ENCODE measurements around the gene RBM22.
A peak's percentile ranks its signal among the peaks of the same experiment; 100 is the strongest.

Gene RBM22

GRCh38 chr5:150672237-150672883, 28.5 kb downstream of the RBM22 start:
- DNase-seq (ENCODE audit: low read depth) = no peak

GRCh38 chr5:150671509-150672236, 29.2 kb downstream of the RBM22 start:
- no peak for DNase-seq (ENCODE audit: low read depth)

- no peak for DNase-seq (ENCODE audit: low read depth)
These were observed 29.9 kb downstream of the RBM22 start for GRCh38 chr5:150670948-150671310.

- no peak for DNase-seq (ENCODE audit: low read depth)
These were observed 30.5 kb downstream of the RBM22 start for GRCh38 chr5:150670275-150670947.

DNA sequence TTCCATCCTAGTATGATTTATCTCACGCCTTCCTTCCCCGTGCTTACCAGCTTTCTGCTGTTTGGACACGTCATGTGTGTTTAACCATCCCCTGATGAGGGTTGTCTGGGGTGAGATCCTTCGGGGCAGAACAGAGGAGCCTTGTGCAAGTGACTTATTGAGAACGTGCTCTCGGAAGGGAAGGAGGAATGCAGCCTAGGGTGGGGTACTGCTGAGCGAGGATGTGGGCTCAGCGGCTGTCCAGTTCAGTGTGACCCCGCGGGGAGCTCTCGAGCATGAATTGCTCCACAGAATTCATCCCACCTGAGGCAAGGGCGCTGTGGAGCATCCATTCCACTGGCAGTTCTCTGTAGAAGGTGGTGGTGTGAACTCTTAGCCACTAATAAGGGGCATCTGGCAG, 35.8 kb downstream of the RBM22 start:
- no peak for DNase-seq (ENCODE audit: low read depth)

DNA sequence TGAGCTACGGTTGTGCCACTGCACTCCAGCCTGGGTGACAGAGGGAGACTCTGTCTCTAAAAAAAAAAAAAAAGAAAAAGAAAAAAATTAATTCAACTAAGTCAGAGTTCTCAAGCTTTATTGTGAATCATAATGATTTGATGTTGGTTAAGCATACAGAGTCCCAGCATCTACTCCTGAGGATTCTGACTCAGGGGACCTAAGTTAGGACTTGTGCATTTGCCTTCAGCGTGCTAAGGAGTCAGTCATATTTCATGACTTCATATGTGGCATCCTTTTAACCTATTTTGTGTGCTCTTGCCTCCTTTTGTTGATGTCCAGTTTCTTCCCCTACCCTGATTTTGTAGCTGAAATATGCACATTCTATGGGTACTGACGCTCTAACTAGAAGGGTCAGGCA, 36.9 kb downstream of the RBM22 start:
- DNase-seq (ENCODE audit: low read depth) = no peak

- no peak for DNase-seq (ENCODE audit: low read depth)
These were observed 37.9 kb downstream of the RBM22 start for GRCh38 chr5:150662731-150663516.

DNA sequence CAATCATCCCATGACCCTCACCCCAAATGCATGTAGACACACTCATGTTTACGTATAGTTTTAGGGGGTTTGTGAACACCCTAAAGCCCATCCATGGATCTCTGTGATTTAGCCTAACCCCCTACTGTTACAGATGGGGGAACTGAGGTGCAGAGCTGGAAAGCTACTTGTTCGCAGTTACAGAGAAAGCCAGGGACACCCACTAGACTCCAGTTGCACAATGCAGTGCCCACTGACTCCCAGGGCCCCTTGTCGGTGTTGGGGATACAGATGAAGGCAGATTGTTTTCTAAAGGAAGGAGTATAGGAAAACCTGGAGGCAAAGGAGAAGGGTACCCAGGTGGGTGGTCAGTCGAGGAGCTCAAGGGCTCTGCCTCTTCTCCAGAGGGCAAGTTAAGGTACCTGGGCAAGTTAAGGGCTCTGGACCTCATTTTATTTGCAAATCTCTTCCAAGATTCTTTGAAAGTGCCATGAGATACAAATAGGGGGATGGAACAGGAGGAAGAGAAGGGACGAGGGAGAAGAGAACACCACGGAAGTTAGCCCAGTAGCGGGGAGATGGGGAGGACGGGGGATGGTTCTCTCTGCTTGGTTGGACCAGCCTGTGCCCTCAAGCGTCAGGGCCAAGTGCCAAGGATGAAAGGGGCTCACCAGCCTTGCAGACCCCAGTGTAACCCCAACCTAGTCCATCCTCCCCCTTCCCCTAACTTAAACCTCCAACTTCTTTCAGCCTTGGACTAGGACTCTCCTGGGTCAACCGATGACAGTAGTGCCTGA, 38.9 kb downstream of the RBM22 start:
- no peak for DNase-seq (ENCODE audit: low read depth)

- no peak for DNase-seq (ENCODE audit: low read depth)
These were observed 39.8 kb downstream of the RBM22 start, which contains the start of gene MYOZ3 for GRCh38 chr5:150661086-150661485. Gene MYOZ3, plus strand, starts transcription at chr5:150661251. Its CDS starts 1,691 bp downstream, at chr5:150662942.

GRCh38 chr5:150660108-150660831, 40.6 kb downstream of the RBM22 start:
- no peak for DNase-seq (ENCODE audit: low read depth)

DNA sequence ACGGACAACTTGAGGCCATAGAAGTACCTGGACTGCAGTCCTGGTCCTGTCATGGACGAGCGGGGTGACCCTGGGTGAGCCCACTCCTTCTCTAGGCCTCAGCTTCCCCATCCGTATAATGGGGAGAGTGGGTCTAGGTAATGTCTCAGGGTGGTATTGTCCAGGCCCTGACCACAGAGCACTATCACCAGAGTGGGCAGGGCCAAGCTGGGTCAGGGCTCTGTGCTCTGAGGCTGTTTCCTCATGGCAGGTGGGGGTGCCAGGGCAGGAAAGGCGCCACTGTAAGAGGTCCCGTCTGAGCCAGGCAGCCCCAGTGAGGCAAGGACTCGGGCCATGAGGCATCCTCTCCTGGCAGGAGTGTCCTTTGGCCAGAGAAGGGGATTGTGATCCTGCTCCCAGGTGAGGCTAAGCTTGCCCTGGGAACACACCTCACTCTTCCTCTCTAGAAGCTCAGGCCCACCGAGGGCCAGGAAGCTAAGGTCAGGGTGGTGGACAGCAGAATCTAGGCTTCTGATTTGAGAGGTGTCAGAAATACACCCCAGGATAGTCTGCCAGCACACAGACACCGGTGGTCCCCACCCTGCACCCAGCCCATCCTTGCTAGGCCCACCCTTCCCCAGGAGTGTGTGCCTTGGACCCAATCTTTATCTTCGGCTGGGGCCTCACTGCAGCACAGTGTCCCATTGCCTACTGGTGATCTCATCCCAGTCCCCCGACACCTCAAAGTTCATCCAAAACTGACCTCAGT, 41.3 kb downstream of the RBM22 start:
- no peak for DNase-seq (ENCODE audit: low read depth)

DNA sequence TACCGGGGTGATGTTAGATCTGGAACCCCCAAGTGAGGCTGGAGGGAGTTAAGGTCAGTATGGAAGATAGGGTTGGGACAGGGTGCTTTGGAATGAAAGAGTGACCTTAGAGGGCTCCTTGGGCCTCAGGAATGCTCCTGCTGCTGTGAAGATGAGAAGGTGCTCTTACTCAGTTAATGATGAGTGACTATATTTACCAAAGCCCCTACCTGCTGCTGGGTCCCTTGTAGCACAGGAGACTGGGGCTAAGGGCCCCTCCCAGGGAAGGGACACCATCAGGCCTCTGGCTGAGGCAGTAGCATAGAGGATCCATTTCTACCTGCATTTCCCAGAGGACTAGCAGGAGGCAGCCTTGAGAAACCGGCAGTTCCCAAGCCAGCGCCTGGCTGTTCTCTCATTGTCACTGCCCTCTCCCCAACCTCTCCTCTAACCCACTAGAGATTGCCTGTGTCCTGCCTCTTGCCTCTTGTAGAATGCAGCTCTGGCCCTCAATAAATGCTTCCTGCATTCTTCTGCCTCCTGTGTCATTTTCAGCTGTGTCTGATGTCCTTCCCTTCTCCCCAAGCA, 42.1 kb downstream of the RBM22 start:
- no peak for DNase-seq (ENCODE audit: low read depth)

- DNase-seq (ENCODE audit: low read depth) = no peak
These were observed 42.7 kb downstream of the RBM22 start for GRCh38 chr5:150658121-150658520.

DNA sequence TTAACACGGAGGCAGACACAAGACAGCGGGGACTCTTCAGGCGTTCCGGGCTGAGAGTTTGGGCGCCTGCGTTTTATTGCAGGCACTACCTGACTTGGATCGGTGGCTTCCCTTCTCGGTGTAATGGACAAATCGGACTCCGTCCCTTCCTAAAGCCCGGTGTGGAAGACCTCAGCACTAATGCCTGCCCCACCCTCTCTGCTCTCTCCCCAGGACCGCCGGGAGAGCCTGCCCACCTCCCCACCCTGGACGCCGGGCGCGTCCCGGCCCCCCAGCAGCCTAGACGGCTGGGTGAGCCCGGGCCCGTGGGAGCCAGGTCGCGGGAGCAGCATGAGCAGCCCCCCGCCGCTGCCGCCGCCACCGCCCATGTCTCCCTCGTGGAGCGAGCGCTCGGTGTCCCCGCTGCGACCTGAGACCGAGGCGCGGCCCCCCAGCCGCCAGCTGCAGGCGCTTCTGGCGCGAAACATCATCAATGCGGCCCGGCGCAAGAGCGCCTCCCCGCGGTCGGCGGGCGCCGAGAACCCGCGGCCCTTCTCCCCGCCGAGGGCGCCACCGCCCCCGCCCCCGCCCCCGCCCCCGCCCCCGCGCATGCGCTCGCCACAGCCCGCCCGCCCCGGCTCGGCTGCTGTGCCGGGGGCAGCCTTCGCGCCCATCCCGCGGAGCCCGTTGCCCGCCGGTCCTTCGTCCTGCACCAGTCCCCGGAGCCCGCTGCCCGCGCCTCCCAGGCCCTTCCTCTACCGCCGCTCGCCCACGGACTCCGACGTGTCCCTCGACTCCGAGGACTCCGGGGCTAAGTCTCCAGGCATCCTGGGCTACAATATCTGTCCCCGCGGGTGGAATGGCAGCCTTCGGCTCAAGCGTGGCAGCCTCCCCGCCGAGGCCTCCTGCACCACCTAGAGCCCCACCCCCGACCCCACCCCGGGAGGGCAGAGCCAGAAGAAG, 44.4 kb downstream of the RBM22 start:
- DNase-seq (ENCODE audit: low read depth) = peak; percentile 35

- DNase-seq (ENCODE audit: low read depth) = no peak
These were observed 45.6 kb downstream of the RBM22 start for GRCh38 chr5:150655221-150655620.

- peak; percentile 18 for DNase-seq (ENCODE audit: low read depth)
These were observed 46.9 kb downstream of the RBM22 start for GRCh38 chr5:150653762-150654556.

- peak; percentile 33 for DNase-seq (ENCODE audit: low read depth)
These were observed 47.6 kb downstream of the RBM22 start for GRCh38 chr5:150653145-150653761.
